Measurements from ENCODE around the gene KATNB1. TPM values are rescaled to one million over a fixed set of nuclear protein-coding genes. Genes with fewer than 3 reads are reported as not detected.

KATNB1 gene
- total RNA-seq, 1 donor from 2014 or later: 23.6 TPM

Other genes starting within 250 kb of the KATNB1 start
- gene DOK4, start 249.3 kb upstream of the KATNB1 start, total RNA-seq: 17.2 and 19.8 TPM in 2 replicates
- 8.9 and 11.6 TPM in 2 replicates for gene CCDC102A, start 199.2 kb upstream of the KATNB1 start, total RNA-seq
- gene ADGRG5, start 193.1 kb upstream of the KATNB1 start, total RNA-seq: not detected in 2 replicates
- 11.5 and 15.3 TPM in 2 replicates for gene ADGRG1, start 107.1 kb upstream of the KATNB1 start, total RNA-seq
- gene ADGRG3, start 67.5 kb upstream of the KATNB1 start, total RNA-seq: 1.3 and 9.2 TPM in 2 replicates
- gene DRC7, start 41.0 kb upstream of the KATNB1 start, total RNA-seq: 0.13 and 0.26 TPM in 2 replicates
- 31.1 and 63.8 TPM in 2 replicates for gene KIFC3, start 66.7 kb downstream of the KATNB1 start, total RNA-seq
- gene CNGB1, start 235.4 kb downstream of the KATNB1 start, total RNA-seq: not detected in 2 replicates